SU-DHL-6 (cell line): ENCODE results near the gene NR1I2.

Experiments used
- H2AFZ ChIP-seq: fragments of 200-600 bp; sonication (generic); 2 replicates; pipeline ENCODE4 v1.6.1; 2014; ENCODE audit warnings: low read depth, mild to moderate bottlenecking, moderate library complexity, mixed read lengths, antibody characterized with exemption, low read length; ENCODE audit not compliant: severe bottlenecking
- H3F3A ChIP-seq: fragments of 200-600 bp; shearing (Covaris generic); 2 replicates; pipeline ENCODE4 v1.6.0; 2016; ENCODE audit warnings: antibody characterized with exemption, mild to moderate bottlenecking; ENCODE audit not compliant: insufficient read depth
- H3K27ac ChIP-seq: fragments of 200-600 bp; sonication (generic); 2 replicates; pipeline ENCODE4 v1.5.1; 2016; ENCODE audit warnings: low read depth, mild to moderate bottlenecking, low read length, moderate library complexity, mixed read lengths
- H3K27me3 ChIP-seq: fragments of 200-600 bp; sonication (generic), shearing (Covaris generic); 2 replicates; pipeline ENCODE4 v1.6.0; 2014; ENCODE audit warnings: mild to moderate bottlenecking, low read length
- H3K36me3 ChIP-seq: fragments of 200-600 bp; sonication (generic); 2 replicates; pipeline ENCODE4 v1.6.1; 2014; ENCODE audit warnings: mild to moderate bottlenecking, low read length, mixed read lengths
- H3K4me2 ChIP-seq: fragments of 300-600, 200-600 bp; shearing (Covaris generic), sonication (generic); 2 replicates; pipeline ENCODE4 v1.6.0; 2014; ENCODE audit warnings: low read length, low read depth, mild to moderate bottlenecking; ENCODE audit not compliant: poor library complexity, severe bottlenecking
- H3K4me3 ChIP-seq: fragments of 200-600 bp; sonication (generic); 2 replicates; pipeline ENCODE4 v1.5.1; 2014; ENCODE audit warnings: antibody characterized with exemption, low read length, mild to moderate bottlenecking, mixed read lengths; ENCODE audit not compliant: insufficient read depth, poor library complexity, severe bottlenecking
- H3K79me2 ChIP-seq: fragments of 200-600 bp; sonication (generic); 2 replicates; pipeline ENCODE4 v1.6.1; 2014; ENCODE audit warnings: mild to moderate bottlenecking, low read length, moderate library complexity; ENCODE audit not compliant: insufficient read depth
- H3K9ac ChIP-seq: fragments of 200-600 bp; sonication (generic); 2 replicates; pipeline ENCODE4 v1.7.0; 2014; ENCODE audit warnings: mild to moderate bottlenecking, low read length
- H3K9me2 ChIP-seq: fragments of 200-600 bp; sonication (generic); replicated peaks from 2 replicates; pipeline ENCODE4 v1.6.1; 2014; ENCODE audit warnings: low read length; ENCODE audit not compliant: insufficient read depth
- H3K9me3 ChIP-seq: fragments of 200-600 bp; sonication (generic); 2 replicates; pipeline ENCODE4 v1.6.1; 2014; ENCODE audit warnings: low read length, mixed read lengths; ENCODE audit not compliant: insufficient read depth
- H4K20me1 ChIP-seq: fragments of 200-600 bp; sonication (generic); 2 replicates; pipeline ENCODE4 v1.6.1; 2014; ENCODE audit warnings: low read depth, mild to moderate bottlenecking, antibody characterized with exemption, low read length, moderate library complexity, mixed read lengths
- CTCF ChIP-seq: fragments of 200-600 bp; sonication (generic); IDR thresholded peaks from one replicate; pipeline ENCODE4 v1.5.1; 2017; ENCODE audit warnings: antibody characterized with exemption, mild to moderate bottlenecking, low read length, moderate library complexity; ENCODE audit not compliant: insufficient read depth, poor library complexity, severe bottlenecking
- EZH2phosphoT487 ChIP-seq: fragments of 200-600 bp; sonication (generic), shearing (Covaris generic); conservative IDR thresholded peaks from 2 replicates; pipeline ENCODE4 v1.6.1; 2018; ENCODE audit warnings: mild to moderate bottlenecking, antibody characterized with exemption, low read length, moderate library complexity, mixed read lengths

The NR1I2 gene

GRCh38 chr3:119794401-119794800 lies 12.5 kb downstream of the NR1I2 start:
- Histone ChIP-seq H3K9me2 (no peaks in the 10 kb centered on the region), H3K79me2 (no peaks in the 10 kb centered on the region), H3K4me3 (no peak overlapping the region), H3K36me3 (no peaks in the 10 kb centered on the region), H3K27me3 (no peaks in the 10 kb centered on the region), H3K4me2 (no peak overlapping the region), H3F3A (no peaks in the 10 kb centered on the region), H4K20me1 (no peaks in the 10 kb centered on the region), H2AFZ (no peak overlapping the region), H3K9me3 (no peaks in the 10 kb centered on the region), H3K9ac (no peak overlapping the region), H3K27ac (no peak overlapping the region)
- TF ChIP-seq CTCF (no peak), EZH2phosphoT487 (no peak)

DNA sequence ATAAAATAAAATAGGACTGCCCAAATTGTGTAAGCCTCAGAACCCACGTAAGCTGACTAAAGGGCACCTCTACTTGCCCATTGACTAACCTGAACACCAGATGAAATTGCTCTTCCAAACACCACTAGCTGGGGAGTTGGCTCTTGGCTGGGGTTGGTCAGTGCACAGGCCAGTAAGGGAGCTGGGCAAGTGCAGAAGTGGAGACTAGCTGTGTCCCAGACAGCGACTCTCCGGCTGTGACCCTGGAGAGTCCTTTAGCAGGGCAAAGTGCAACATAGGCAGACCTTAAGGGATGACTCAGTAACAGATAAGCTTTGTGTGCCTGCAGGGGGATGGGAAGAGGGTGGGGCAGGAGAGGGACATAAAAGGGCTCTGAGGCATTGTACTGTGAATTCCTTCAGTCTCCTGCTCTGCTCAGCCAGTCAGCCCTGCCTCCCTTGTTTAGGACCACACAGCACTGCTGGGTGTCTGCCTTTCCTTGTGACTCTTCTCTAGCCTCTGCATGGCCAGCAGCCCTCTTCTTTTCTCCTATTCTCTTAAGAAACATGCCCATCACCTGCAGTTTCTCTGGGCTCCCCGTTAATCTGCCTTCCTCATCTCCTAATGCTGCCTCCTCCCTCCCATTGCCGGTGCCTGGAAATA lies 13.2 kb downstream of the NR1I2 start:
- H3K4me2 ChIP-seq, result no peak overlapping the region
- no peaks in the 10 kb centered on the region for H3K36me3 ChIP-seq
- H3K79me2 ChIP-seq, result no peaks in the 10 kb centered on the region
- no peak overlapping the region for H3K9ac ChIP-seq
- H2AFZ ChIP-seq, result no peak overlapping the region
- H3F3A ChIP-seq, result no peaks in the 10 kb centered on the region
- no peaks in the 10 kb centered on the region for H3K9me3 ChIP-seq
- no peak for TF ChIP-seq EZH2phosphoT487
- no peak for TF ChIP-seq CTCF
- no peaks in the 10 kb centered on the region for H3K27me3 ChIP-seq
- no peak overlapping the region for H3K4me3 ChIP-seq
- H3K9me2 ChIP-seq, result no peaks in the 10 kb centered on the region
- no peak overlapping the region for H3K27ac ChIP-seq
- H4K20me1 ChIP-seq, result no peaks in the 10 kb centered on the region

DNA sequence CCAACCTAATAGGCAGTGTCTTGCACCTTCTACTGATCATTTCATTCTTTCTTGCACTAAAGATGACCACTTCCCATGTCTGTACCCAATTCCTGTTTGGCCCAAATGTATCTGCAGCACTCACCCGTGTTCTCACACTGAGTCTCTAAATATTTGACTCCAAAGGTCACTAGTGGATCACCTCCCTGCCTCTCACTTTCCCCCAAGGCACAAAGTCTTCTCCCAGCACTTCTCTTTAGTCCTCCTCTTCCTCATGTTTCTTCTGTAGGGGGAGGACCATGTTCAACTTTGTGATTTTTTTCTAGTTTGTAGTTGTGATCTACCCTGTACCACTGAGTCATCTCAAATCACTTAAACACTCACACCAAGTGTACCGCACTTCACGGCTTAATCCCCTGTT lies 13.9 kb downstream of the NR1I2 start:
- H3K27me3 ChIP-seq, result no peaks in the 10 kb centered on the region
- H3K9ac ChIP-seq, result no peak overlapping the region

More for the DNA sequence above, 13.9 kb downstream of the NR1I2 start:
- no peak overlapping the region for H2AFZ ChIP-seq
- no peaks in the 10 kb centered on the region for H3K36me3 ChIP-seq
- no peaks in the 10 kb centered on the region for H3K79me2 ChIP-seq
- no peaks in the 10 kb centered on the region for H3K9me2 ChIP-seq
- H3F3A ChIP-seq, result no peaks in the 10 kb centered on the region
- TF ChIP-seq CTCF, result no peak
- no peak for TF ChIP-seq EZH2phosphoT487
- H3K4me2 ChIP-seq, result no peak overlapping the region
- H3K27ac ChIP-seq, result no peak overlapping the region
- H3K9me3 ChIP-seq, result no peaks in the 10 kb centered on the region
- no peak overlapping the region for H3K4me3 ChIP-seq
- no peaks in the 10 kb centered on the region for H4K20me1 ChIP-seq
